ENCODE measurements around the gene HOXC4. TPM values are rescaled to one million over a fixed set of nuclear protein-coding genes. Genes with fewer than 3 reads are reported as not detected.

HOXC4 gene
- total and polyA plus RNA-seq, 11 donors: 0.06 to 1.2 (median 0.25) TPM; not detected in 7

DNA sequence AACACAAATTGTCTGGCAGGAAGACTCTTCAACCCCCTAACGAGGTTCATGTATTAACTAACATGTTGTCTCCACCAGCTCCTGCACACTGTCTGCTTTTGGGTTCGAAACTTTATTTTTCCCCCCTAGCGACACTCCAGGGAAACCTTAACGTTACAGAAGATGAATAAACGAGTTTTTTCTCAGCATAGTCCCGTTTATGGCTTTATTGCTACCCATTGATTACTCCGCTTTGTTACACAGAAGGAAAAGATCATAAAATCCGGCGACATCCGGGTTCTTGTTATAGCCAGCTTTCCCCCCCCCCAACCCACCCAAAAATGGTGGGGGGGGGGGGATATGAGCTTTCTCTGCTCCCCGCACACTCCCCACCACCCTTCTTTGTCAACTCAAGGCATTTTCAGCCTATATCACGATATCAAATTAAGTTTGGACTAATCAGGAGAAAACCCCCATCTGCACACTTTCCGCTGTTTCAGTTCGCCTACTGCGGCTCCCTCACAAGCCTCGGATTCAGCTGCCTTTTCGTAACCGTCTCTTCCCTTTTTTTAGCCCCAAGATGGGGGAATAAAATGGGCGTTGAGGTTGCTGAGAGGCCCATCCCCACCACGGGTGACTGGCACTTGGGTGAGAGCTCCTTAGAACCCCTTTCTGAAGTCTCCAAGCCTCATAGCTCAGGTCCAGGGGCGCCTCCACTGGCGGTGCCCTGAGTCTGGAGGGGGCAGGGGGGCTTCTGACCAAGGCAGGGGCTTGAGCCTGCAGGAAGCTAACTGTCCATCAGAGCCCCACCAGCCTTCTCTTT, 26.8 kb upstream of the HOXC4 start:
- DNase-seq (no peak), ATAC-seq (no peak)
- Histone ChIP-seq H3K4me3 (no peak overlapping the region), H3K27ac (no peak overlapping the region), H3K9me3 (no peaks in the 10 kb centered on the region), H3K27me3 (peaks cover 48 to 100% (median 93%) of the 10 kb centered on the region in 9 donors), H3K36me3 (no peaks in the 10 kb centered on the region), H3K4me1 (peaks cover 0 to 16% (median 5%) of the 10 kb centered on the region in 12 donors)
- intact Hi-C loops (cut with DNase I): no loop called here
- TF ChIP-seq POLR2A (IDR thresholded peaks at IDR 0.05): no peak
- TF ChIP-seq, protein P1, sequence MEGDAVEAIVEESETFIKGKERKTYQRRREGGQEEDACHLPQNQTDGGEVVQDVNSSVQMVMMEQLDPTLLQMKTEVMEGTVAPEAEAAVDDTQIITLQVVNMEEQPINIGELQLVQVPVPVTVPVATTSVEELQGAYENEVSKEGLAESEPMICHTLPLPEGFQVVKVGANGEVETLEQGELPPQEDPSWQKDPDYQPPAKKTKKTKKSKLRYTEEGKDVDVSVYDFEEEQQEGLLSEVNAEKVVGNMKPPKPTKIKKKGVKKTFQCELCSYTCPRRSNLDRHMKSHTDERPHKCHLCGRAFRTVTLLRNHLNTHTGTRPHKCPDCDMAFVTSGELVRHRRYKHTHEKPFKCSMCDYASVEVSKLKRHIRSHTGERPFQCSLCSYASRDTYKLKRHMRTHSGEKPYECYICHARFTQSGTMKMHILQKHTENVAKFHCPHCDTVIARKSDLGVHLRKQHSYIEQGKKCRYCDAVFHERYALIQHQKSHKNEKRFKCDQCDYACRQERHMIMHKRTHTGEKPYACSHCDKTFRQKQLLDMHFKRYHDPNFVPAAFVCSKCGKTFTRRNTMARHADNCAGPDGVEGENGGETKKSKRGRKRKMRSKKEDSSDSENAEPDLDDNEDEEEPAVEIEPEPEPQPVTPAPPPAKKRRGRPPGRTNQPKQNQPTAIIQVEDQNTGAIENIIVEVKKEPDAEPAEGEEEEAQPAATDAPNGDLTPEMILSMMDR (IDR thresholded peaks at IDR 0.05): no peak
- WGBS, 4 donors: 14 to 25% (median 20%) methylated on average over 22 of the region's 22 CpGs

DNA sequence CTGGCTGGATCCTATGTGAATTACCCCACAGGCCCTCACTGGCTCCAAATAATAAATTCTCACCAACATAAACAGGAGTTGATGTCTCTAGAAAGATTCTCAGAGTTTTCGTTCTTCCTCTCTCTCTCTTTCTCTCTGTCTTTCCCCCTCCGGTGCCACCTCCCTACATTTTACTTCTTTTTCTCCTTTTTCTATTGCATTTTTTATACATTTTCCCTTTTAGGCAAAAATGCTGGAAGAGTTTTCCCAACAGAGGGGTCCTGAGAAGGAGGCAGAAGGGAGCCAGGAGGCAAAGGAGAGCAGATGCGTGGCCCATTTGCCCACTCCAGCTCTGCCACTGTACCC, 26.2 kb upstream of the HOXC4 start:
- 33 to 43% (median 41%) methylated on average over 3 of the region's 3 CpGs for WGBS, 4 donors

DNA sequence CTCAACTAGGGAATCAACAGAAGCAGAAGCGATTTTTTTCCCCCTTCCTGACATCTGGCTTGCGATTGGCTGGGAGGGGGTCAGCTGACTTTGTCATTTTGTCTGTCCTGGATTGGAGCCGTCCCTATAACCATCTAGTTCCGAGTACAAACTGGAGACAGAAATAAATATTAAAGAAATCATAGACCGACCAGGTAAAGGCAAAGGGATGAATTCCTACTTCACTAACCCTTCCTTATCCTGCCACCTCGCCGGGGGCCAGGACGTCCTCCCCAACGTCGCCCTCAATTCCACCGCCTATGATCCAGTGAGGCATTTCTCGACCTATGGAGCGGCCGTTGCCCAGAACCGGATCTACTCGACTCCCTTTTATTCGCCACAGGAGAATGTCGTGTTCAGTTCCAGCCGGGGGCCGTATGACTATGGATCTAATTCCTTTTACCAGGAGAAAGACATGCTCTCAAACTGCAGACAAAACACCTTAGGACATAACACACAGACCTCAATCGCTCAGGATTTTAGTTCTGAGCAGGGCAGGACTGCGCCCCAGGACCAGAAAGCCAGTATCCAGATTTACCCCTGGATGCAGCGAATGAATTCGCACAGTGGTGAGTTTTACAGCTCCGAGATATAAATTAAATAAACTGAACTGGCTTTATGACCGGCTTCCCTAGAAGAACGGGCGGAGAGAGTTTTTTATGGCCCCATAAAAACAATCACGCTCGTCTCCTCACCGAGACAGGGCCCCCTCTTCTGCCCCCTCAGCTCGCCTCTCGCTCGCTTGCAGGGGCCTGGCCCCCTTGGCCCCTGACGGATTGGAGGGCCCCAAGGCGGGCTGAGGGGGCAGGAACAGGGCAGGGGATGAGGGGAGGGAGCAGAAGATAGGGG, 25.1 kb upstream of the HOXC4 start, which contains the start of gene HOXC6:
Gene HOXC6 (plus strand): TSS at position 127 of the 888 bp plus-strand sequence. CDS start 82 bp downstream, at position 209.
- Histone ChIP-seq H3K4me3 (peak within 1 kb of the TSS in 3 of 12 donors; percentile 2 to 12 (median 3)), H3K36me3 (no peaks in the 10 kb centered on the region), H3K4me1 (peaks cover 0 to 21% (median 5%) of the 10 kb centered on the region in 12 donors), H3K27ac (no peak within 1 kb of the TSS), H3K27me3 (peaks cover 54 to 100% (median 98%) of the 10 kb centered on the region in 9 donors), H3K9me3 (no peaks in the 10 kb centered on the region)
- DNase-seq (no peak), ATAC-seq (no peak)
- 6 to 8% (median 7%) methylated on average over 33 to 36 of the region's 36 CpGs for WGBS, 4 donors
- intact Hi-C loops (cut with DNase I): no loop called here
- no peak for TF ChIP-seq POLR2A (IDR thresholded peaks at IDR 0.05)
- TF ChIP-seq, protein P1 (IDR thresholded peaks at IDR 0.05): no peak

More for the DNA sequence above, 26.2 kb upstream of the HOXC4 start:
- H3K4me3 ChIP-seq: no peak overlapping the region
- peaks cover 54 to 100% (median 95%) of the 10 kb centered on the region in 9 donors for H3K27me3 ChIP-seq
- H3K9me3 ChIP-seq: no peaks in the 10 kb centered on the region
- intact Hi-C loops (cut with DNase I): no loop called here
- no peaks in the 10 kb centered on the region for H3K36me3 ChIP-seq
- H3K27ac ChIP-seq: no peak overlapping the region
- TF ChIP-seq POLR2A (IDR thresholded peaks at IDR 0.05): no peak
- TF ChIP-seq, protein P1 (IDR thresholded peaks at IDR 0.05): no peak
- DNase-seq: no peak
- peaks cover 0 to 16% (median 5%) of the 10 kb centered on the region in 12 donors for H3K4me1 ChIP-seq
- ATAC-seq: no peak
